NCI-H345 (cell line): ENCODE results near the gene EXOC4.

Experiments
- DNase-seq: peaks from one replicate; lab custom pipeline; 2025; lab: John Stamatoyannopoulos, UW

EXOC4 gene

DNA sequence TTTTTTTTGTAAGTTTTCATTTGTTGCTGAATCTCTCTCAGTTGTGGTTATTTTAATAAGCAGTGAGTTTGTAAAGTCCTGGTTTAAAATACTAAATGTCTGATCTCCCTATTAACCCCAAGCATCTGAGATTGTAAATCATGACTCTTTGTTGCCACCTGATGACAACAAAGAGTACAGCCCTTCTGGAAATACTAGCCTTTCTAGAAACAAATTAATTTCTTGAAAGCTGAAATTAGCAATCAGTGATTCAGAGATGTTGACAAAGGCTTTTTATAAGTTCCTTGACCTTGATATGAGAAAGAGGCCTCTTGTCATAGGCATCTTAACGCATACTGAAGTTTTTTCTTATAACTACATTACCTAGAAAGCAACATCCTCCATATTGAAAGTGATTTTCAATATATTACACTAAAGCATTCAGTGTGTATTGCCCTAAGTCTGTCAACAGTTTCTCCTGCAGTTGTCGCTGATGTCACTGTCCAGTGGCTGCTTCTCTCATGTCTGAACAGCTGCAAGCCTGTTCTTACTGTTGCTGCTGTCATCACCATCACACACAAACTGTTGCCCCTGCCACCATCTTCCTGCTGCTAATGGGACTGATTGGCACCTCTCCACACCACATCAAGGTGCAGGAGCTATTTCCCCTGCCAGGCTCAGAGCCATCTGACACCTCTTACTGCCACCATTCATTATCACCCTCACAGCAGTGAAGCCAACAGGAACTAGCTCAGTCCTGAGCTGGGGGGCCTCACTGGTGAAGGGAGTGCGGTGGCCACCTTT lies 779.1 kb downstream of the EXOC4 start:
- DNase-seq = no peak

DNA sequence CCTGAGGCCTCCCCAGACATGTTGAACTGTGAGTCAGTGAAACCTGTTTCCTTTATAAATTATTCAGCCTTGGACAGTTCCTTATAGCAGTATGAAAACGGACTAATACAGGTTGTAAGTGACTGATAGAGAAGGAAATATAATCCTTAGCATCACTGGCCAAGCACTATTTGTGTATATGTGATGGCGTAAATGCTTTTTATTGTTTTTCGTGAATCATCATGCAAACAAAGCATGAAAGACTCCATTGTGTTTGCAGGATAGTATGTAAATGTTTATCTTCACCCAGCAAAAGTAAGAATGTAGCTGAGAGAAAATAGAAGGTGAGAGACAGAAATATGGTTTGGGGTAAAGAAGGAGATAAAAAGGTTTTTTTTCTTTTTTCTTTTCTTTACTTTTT lies 781.8 kb downstream of the EXOC4 start:
- no peak for DNase-seq

DNA sequence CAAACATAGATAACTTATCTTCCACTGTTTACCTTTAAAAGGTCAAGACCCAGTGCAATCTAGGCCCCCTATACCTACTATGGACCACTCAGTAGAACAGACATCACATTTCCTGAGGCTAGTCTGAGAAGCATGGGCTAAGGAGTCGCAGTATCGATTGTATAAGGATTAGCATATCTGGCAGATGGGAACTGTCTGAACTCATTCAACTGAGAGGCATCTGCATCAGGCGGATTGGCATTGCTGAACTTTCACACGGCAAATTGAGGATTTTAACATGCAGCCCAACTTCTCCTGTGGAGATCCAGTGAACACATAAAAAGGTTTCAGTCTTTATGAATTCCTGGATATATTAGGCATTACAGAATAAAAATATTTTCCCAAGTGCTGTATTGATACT lies 785.1 kb downstream of the EXOC4 start:
- DNase-seq = no peak

DNA sequence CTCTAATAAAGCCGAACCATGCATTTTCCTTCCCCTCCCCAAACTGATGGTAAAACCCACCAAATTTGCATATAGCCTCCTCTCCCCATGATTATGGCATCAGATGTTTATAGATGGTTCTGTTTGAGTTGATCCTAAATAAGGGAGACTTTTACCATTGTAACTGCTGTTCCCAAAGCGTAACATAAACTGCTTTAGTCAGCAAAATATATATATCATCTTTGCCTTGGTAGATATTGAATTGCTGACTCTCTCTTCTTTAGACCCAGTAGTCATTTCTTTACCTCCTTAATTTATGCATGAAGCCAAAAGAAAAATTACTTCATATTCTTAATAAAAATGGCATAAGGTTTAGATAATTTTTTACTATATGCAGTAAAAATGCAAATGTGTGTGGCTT lies 788.1 kb downstream of the EXOC4 start:
- no peak for DNase-seq

DNA sequence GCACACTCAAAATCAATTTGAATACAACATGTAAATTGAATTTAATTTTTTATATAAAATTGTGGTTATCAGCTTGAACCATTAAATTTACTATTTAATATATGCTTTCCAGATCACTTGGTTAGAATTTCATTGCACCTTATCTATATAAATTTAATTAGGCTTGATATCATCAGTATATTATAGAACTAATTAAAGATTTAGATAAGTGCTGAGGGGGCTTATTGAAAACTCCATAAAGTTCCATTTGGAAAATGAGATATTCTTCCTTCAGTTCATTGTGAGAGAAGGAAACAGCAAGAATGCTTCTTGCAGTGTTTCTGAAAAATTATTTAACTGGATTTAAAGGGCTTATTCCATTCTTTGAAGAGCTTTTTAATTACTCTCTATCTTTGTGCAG lies 788.6 kb downstream of the EXOC4 start:
- no peak for DNase-seq

DNA sequence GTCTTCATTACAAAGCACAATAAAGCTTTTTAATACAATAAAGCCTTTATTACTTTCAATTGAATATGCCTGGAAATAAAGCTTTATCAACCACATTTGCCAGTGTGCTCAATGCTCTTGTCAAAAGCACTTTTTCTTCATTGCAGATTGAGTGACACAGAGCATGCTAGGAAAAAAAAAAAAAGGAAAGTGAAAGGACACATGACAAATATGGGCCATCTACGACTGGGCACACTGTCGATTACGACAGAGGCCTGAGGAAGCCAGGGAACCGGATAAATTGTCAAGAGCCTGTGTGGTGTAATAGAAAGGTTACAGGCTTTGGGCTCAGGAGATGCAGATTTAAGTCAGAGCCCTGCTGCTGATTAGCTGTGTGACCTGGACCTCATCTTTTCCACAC lies 789.4 kb downstream of the EXOC4 start:
- no peak for DNase-seq

DNA sequence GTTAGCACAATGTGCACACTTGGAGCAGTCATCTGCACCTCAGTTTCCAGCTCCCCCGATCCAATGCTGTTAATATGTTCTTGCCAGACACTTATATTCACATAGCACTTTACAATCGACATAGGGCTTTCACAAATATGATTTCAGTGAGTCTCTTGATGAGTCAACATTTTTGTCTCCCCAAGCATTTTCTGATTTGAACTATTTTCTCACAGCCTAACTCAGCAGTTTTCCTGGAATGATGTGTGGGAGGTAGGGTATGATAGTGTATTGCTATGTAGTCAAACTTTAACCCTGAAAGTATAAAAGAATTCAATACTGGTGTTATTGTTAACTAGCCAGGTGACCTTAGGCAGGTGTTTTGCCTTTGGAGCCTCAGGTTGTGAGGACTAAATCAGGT lies 791.8 kb downstream of the EXOC4 start:
- DNase-seq = no peak

DNA sequence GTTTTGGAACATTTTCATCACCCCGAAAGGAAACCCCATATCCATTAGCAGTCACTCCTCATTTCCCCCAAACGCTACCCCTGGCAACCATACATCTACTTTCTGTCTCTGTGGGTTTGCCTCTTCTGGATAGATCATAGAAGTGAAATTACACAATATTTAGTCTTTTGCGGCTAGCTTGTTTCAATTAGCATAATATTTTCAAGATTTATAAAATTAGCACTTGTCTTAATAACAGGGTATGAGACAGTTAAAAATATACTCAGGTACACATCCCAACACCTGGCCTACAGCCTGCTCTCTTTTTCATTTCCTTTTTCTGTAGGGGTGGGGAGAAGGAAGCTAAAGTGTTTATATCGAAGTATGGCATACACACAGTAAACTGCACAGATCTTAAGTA lies 792.8 kb downstream of the EXOC4 start:
- DNase-seq = no peak

DNA sequence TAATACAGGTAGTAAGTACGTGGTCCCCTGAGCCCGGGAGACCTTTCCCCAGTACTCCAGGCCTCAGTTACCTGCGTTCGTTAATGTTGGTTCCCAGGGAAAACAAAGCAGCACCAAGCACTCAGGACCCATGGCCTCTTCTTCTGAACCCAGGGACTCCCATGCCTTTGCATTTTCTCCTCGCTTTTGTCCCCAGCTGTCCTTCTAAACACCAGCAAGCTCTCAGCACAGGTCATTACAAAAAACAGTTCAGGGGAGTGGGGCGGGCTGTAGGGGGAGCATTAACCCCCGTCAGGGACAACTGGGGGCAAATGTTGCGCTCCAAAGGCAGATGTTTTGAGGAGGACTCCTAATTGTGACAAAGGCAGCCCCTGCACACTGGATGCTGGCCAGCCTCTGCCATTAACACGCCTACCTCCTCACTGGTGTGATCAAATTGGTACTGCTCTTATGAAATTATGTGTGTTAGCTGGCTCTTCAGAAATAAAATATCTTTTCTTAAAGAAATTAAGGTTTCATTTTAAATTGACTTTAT lies 793.8 kb downstream of the EXOC4 start:
- no peak for DNase-seq

DNA sequence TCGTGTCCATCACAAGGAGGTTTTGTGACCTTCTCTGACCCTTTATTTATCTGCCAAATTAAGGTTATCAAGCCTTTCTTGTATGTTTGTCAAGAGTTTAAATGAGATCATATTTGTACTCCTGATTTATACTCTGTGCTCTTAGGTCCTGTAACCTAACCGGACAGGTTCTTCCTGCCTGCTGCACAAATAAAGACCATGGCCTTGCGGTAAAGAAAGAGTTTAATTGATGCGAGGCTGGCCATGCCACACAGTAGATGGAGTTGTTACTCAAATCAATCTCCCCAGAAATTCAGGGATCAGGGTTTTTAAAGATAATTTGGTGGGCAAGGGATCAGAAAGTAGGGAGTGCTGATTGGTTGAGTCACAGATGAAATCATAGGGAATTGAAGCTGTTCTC lies 794.8 kb downstream of the EXOC4 start:
- DNase-seq = no peak

DNA sequence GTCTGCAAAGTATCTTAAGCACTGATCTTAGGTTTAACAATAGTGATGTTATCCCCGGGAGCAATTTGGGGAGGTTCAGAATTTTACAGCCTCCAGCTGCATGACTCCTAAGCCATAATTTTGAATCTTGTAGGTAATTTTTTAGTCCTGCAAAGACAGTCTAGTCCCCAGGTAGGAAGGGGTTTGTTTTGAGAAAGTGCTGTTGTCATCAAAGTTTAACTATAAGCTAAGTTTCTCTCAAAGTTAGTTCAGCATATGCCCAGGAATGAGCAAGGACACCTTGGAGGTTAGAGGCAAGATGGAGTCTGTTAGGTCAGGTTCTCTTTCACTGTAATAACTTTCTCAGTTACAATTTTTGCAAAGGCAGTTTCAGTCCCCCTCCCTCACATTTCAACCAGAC lies 795.3 kb downstream of the EXOC4 start:
- no peak for DNase-seq

DNA sequence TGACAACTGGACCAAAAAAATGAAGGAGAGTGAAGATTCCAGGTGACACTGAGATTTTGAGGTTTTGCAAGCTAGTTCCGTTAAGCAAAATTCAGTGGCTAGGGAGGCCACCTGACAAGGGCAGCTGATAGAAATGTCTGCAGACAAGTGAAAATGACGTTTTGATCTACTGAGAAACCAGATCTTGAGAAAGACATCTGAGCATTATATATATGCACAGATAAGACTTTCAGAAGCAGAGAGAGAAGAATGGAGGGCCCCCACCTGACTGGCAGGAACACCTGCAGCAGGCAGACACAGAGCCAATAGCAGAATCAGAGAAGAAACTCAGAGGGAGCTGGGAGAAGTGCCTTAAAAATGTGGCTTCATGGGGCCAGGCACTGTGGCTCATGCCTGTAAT lies 798.1 kb downstream of the EXOC4 start:
- no peak for DNase-seq

DNA sequence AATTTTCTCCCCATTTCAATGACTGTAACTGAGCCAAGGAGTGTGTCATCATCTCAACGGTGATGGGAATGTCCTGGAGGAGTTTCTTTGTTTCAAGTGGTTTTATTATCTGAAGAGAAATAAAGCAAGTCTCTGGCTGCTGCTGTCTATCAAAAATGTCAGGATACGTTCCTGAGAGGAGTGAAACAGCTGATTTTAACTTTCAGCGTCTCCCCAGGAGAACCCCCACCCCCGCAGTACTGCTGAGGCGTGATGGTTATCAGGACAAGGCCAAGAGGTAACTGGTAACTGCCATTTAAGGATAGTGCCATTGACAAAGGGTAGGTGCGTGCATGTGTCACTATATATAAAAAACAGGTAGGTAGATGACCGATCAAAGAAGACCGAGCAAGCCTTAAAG lies 803.9 kb downstream of the EXOC4 start:
- no peak for DNase-seq

DNA sequence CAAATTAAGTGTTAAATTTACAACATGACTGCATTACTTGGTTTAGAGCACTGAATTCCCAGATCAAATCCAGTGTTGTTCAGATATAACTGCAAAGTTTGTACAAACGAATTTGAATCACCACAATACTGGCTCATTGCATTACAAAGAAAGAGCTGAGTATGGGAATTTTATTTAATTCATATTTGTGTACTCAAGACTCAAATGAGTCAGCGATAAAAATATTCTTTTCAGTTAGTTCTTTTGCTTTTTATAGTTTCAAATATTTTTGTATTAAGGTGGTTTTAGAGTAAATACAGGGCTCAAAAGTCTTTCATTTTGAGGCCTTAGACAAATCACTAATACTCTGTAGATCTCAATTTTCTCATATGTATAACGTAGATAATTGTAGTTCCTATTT lies 805.6 kb downstream of the EXOC4 start:
- no peak for DNase-seq

DNA sequence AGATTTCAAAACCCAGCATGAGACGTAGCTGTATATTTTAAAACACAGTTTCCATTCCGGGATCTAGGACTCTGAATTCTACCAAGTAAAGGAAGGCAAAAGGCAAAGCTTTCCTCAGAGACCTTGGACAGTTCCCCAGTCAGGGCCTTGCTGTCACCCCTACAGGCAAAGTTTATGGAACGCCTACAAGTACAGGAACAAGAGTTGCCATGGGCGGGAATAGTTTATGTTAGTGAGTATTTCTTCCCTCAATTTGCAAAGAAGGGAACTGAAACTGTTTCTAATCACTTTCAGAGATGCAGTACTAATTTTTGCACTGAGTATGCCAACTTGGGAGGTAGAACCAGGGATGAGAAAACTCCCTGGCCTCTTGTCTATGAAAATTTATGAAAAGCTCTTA lies 806.1 kb downstream of the EXOC4 start:
- DNase-seq = no peak

DNA sequence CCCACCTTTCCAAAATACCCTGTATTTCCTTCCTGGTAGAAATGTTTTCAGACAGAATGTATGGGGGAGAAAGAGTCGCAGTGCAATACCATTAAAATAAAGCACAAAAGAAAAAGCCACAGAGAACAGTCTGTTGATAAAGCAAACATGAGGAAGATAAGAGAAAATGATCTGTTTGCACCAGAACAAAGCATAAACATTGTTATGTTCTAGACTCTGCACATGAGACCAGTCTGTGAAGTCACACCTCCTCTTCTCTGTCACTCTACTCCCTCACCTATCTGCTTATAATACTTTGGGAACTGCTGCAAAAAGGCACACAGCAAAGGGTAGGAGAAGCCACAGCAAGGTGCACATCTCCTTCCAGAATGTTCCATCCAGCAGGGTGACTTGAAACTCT lies 807.0 kb downstream of the EXOC4 start:
- no peak for DNase-seq

DNA sequence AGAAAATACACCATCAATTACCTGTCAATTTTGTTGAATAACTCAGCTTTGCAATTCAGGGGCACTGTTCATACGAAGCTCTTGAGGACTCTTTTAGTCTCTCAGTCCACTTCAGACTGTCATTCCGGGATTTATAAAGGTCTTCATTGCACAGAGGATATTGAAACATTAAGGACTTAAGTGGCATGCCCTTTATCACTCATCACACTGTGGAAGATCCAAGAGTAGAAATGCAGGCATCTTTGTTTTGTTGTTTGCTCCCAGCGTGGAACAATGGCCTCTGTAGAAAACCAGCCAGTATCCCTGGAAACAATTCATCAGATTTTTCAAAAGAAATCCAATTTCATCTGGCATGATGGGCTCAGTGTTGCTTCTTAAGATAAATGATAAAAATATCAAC lies 808.0 kb downstream of the EXOC4 start:
- peak; percentile 8 for DNase-seq

DNA sequence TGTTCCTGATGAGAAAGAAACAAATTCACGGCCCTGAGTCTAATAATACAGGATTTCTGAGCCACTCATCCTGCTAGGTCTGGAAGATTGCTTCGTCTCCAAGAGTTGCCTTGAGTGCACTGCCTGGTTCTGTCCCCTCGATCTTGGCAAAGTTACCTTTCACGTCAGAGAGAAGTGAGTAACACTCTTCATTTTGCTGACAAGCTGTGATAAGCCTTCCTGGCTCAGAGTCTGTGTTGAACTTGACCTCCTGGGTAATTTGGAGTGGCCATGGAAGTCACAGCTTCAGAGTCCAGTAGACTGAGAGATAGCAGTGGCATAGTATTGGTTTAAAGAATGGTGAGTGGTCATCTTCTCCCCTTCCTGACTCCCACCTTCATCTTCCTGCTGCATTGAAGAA lies 809.6 kb downstream of the EXOC4 start:
- DNase-seq = no peak

DNA sequence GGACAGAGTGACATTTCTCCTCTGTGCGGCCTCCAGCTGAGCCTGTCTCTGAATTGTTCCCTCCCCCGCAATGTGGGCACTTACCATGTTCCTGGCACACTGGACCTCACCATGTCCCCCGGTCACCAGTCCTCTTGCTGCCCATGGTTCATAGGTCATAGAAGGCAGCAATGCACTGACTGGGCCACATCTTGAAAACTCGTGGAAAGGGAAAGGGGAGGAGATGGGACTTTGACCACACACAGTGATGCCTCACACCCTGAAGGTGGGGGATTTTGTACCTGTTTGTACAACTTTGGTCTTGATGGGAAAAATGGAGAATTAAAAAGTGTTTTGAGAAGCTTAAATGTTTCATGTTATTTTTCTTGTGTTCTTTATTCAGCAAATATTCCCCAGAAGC lies 812.5 kb downstream of the EXOC4 start:
- no peak for DNase-seq

DNA sequence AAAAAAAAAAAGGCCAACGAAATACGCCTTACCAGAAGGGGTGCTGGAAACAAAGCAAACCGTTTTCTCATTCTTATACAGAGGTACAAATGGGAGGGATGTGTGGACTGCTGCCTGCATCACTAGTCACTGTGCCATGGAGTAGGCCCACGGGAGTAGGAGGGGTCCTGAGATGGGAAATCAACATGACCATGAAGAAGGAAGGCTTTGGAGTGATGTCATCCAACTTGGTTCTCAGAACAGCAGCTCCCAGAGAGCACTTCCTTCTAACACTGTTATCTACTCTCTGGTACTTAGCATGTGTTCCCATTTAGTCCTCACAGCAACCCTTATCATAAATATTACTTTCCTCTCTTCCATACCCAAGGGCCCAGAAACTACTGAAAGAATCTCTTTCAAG lies 814.3 kb downstream of the EXOC4 start:
- no peak for DNase-seq

DNA sequence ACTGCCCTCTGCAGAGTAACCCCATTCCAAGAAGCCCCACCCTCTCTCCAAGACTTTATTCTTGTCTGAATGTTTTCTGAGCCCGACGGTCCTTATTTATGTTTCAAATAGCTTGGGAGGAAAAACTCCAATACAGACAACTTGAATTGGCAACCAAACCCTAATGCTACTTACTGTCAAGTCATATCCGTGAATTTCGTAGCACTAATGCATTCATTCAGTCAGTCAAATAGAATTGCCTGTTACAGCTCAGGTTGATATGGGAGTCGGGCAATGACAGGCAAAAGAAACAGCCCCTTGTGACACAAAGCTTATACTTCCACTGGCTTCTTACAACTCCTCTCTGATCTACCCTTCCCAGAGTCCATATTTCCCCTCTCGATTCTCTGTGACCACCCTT lies 815.8 kb downstream of the EXOC4 start:
- DNase-seq = no peak

DNA sequence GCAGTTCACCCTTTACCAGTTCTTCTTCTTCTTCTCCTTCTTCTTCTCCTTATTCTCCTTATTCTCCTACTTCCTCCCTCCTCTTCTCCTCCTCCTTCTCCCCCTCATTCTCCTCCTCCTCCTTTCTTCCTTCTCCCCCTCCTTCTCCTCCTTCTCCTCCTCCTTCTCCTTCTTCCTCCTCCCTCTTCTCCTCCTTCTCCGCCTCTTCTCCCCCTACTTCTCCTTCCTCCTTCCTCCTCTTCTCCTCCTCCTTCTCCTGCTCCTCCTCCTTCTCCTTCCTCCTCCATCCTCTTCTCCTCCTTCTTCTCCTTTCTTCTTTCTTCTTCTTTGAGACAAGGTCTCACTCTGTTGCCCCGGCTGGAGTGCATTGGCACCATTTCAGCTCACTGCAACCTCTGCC lies 816.3 kb downstream of the EXOC4 start:
- DNase-seq = no peak

DNA sequence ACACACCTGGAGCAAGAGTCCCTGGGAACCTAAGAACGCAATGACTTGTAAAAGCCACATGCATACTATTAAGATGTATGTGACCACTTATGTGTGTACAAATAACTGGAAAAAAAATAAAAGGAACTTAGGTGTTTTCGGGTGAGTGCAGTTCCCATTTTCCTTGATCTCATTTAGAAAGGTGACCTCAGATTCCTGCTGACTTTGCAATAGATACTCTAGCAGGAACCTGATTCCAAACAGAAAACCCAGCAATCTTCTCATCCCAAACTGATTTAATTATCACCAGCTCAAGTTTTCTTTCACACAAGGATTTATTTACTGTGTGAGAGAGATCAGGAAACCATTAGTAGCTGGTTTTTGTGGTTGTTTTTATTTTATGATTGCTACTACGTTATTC lies 817.8 kb downstream of the EXOC4 start:
- no peak for DNase-seq
